GM12878 (cell line): ENCODE measurements around the gene GUCA2A. TPM values are rescaled to one million over a fixed set of nuclear protein-coding genes. Genes with fewer than 3 reads are reported as not detected.

Source experiments
- ATAC-seq: fragments of 200-7000 bp; cut with Tn5 transposase; 3 replicates; pipeline ENCODE4 v1.9.1; 2020; ENCODE audit warnings: mild to moderate bottlenecking, moderate library complexity
- BruUV-seq: library from RNA; stranded (reverse); fragments of 400-500 nt; replicated peaks from 2 replicates; lab custom pipeline; 2021; lab: Mats Ljungman, UMichigan
- CTCF ChIA-PET: fragments of 300-600 bp; sonication (Branson Sonifier 250); formaldehyde crosslinking; extraction: SDS; loops from one replicate; lab custom pipeline; 2021; ENCODE audit warnings: inconsistent platforms; lab: Yijun Ruan, JAX
- POLR2A ChIA-PET: fragments of 350-600 bp; formaldehyde crosslinking; extraction: SDS; loops from one replicate; lab custom pipeline; 2021; ENCODE audit warnings: inconsistent platforms; lab: Charles Lee
- RAD21 ChIA-PET: fragments of 300-600 bp; sonication (Branson Sonifier 250); formaldehyde crosslinking; loops from one replicate; lab custom pipeline; 2023; ENCODE audit warnings: antibody characterized with exemption; ENCODE audit not compliant: unreplicated experiment; lab: Charles Lee
- SMC1A ChIA-PET: fragments of 300-600 bp; sonication (Branson Sonifier 250); formaldehyde crosslinking; loops from one replicate; lab custom pipeline; 2023; ENCODE audit not compliant: unreplicated experiment, uncharacterized antibody; lab: Charles Lee
- DNase-seq: peaks from one replicate; pipeline ENCODE4 v3.0.0-alpha.2; 2011; ENCODE audit warnings: low read depth, low spot score
- FAIRE-seq: peaks from 3 replicates; lab custom pipeline; 2011; peaks lifted over from hg19 to GRCh38; lab: Jason Lieb, UNC
- H2AFZ ChIP-seq: 2 replicates; pipeline ENCODE4 v1.6.0; 2011; ENCODE audit warnings: low read depth, low read length, control low read depth; ENCODE audit not compliant: control insufficient read depth
- H3K27ac ChIP-seq: 2 replicates; pipeline ENCODE4 v1.5.1; 2011; ENCODE audit warnings: control low read depth; ENCODE audit not compliant: control insufficient read depth, insufficient read depth
- H3K27me3 ChIP-seq, 2 experiments: replicated peaks in 1 of 2; 2 replicates each; pipeline versions ENCODE4 v1.6.0 to v1.6.1; 2011; ENCODE audit warnings: low read length in 1 of 2; ENCODE audit not compliant: control insufficient read depth in 2 of 2, insufficient read depth in 2 of 2
- H3K36me3 ChIP-seq, 2 experiments: 2 replicates each; pipeline ENCODE4 v1.5.1; 2011; ENCODE audit warnings: low read length in 1 of 2; ENCODE audit not compliant: control insufficient read depth in 2 of 2, insufficient read depth in 2 of 2
- H3K4me1 ChIP-seq: 2 replicates; pipeline ENCODE4 v1.6.1; 2011; ENCODE audit warnings: mild to moderate bottlenecking, low read length, moderate library complexity, mixed read lengths; ENCODE audit not compliant: control insufficient read depth, insufficient read depth
- H3K4me2 ChIP-seq: 2 replicates; pipeline ENCODE4 v1.6.0; 2011; ENCODE audit warnings: control low read depth; ENCODE audit not compliant: control insufficient read depth, insufficient read depth
- H3K4me3 ChIP-seq: fragments of 200-600 bp; sonication (generic); 2 replicates; pipeline ENCODE4 v1.5.1; 2016
- H3K79me2 ChIP-seq: 2 replicates; pipeline ENCODE4 v1.6.0; 2011; ENCODE audit warnings: low read length; ENCODE audit not compliant: control insufficient read depth, insufficient read depth
- H3K9ac ChIP-seq: 2 replicates; pipeline ENCODE4 v1.8.0; 2011; ENCODE audit warnings: low read length, control low read depth, mixed read lengths; ENCODE audit not compliant: control insufficient read depth, insufficient read depth
- H3K9me3 ChIP-seq: replicated peaks from 3 replicates; pipeline ENCODE4 v1.5.1; 2011; ENCODE audit warnings: mild to moderate bottlenecking, low read length; ENCODE audit not compliant: control insufficient read depth, insufficient read depth
- H4K20me1 ChIP-seq: 2 replicates; pipeline ENCODE4 v1.6.0; 2011; ENCODE audit not compliant: control insufficient read depth, insufficient read depth
- CBFB ChIP-seq: IDR thresholded peaks from 2 replicates; pipeline ENCODE4 v1.6.1; 2016; ENCODE audit warnings: antibody characterized with exemption, low read depth
- HCFC1 ChIP-seq: fragments of 150-350 bp; IDR thresholded peaks from 2 replicates; pipeline ENCODE4 v1.6.1; 2014; ENCODE audit warnings: low read length
- HDAC6 ChIP-seq: fragments of 200-600 bp; sonication (generic); IDR thresholded peaks from one replicate; pipeline ENCODE4 v1.8.0; 2017; ENCODE audit warnings: antibody characterized with exemption; ENCODE audit not compliant: unreplicated experiment
- IRF4 ChIP-seq: IDR thresholded peaks from 2 replicates; pipeline ENCODE4 v1.6.1; 2011; ENCODE audit warnings: low read depth, low read length
- KDM1A ChIP-seq: fragments of 200-600 bp; sonication (generic); IDR thresholded peaks from 2 replicates; pipeline ENCODE4 v1.6.1; 2016; ENCODE audit warnings: borderline replicate concordance
- NBN ChIP-seq: fragments of 450-650 bp; IDR thresholded peaks from 2 replicates; pipeline ENCODE4 v1.6.1; 2016
- NFIC ChIP-seq: IDR thresholded peaks from 2 replicates; pipeline ENCODE4 v1.6.1; 2012; ENCODE audit warnings: low read depth, mild to moderate bottlenecking, inconsistent platforms, low read length, moderate library complexity
- PML ChIP-seq: IDR thresholded peaks from 2 replicates; pipeline ENCODE4 v1.6.1; 2012; ENCODE audit warnings: low read length, inconsistent platforms
- YBX1 ChIP-seq: fragments of 450-650 bp; IDR thresholded peaks from 2 replicates; pipeline ENCODE4 v1.6.1; 2016; ENCODE audit warnings: antibody characterized with exemption
- WGBS: methylation state at CpG from one replicate; pipeline ENCODE4 v1.1.6; 2016; ENCODE audit warnings: low lambda C conversion rate; ENCODE audit not compliant: insufficient replicate concordance, insufficient coverage; ENCODE audit errors: missing lambda C conversion rate; 5-methylcytosine and 5-hydroxymethylcytosine counted together
- in situ Hi-C: fragments of 300-500 bp; cut with MboI; formaldehyde crosslinking; loops from 9 replicates; pipeline ENCODE4 v1.14.3; 2018; ENCODE audit warnings: mixed read lengths
- intact Hi-C: fragments of 100-400 bp; cut with micrococcal nuclease; formaldehyde crosslinking; loops from one replicate; pipeline ENCODE4 v1.14.2; 2022; ENCODE audit not compliant: unreplicated experiment
- polyA plus RNA-seq, 11 experiments: library from polyadenylated mRNA; depleted of rRNA in 4 of 11; unstranded in 6 of 11; stranded (reverse) in 5 of 11; fragments of >200 nt; fragmentation: Nextera tagmentation in 4 of 11; fragmentation: Illumina TruSeq in 1 of 11; extraction: Ambion mirVana in 4 of 11; extraction: Trizol in 1 of 11; gene quantifications; 1 replicate in 1 of 11; 2 replicates in 10 of 11; pipeline versions ENCODE4 v1.2.1 to v1.2.3, GENCODE V29; 2011 to 2016; ENCODE audit warnings: inconsistent platforms in 2 of 11, missing spikeins in 2 of 11, low read depth in 1 of 11
- total RNA-seq, 4 experiments: library from RNA; depleted of rRNA in 3 of 4; stranded (reverse); fragments of >200 nt in 3 of 4; fragmentation: Illumina TruSeq in 1 of 4; extraction: Trizol in 1 of 4; gene quantifications; 2 replicates each; pipeline versions ENCODE4 v1.2.1 to v1.2.3, GENCODE V29; 2013 to 2021
- TF ChIP-seq, protein P1 (sequence below): IDR thresholded peaks from 2 replicates; pipeline ENCODE4 v1.6.1; 2011; ENCODE audit warnings: borderline replicate concordance, low read depth, mild to moderate bottlenecking, moderate library complexity, low read length; ENCODE audit not compliant: insufficient read depth, poor library complexity, severe bottlenecking
- TF ChIP-seq, protein P2 (sequence below): fragments of 450-650 bp; IDR thresholded peaks from 2 replicates; pipeline ENCODE4 v1.6.1; 2017; ENCODE audit warnings: borderline replicate concordance

GUCA2A gene
- total and polyA plus RNA-seq, 10 of the 15 experiments (the other 5 are each of a cell fraction or from before 2014, with no cell fraction given), result not detected

DNA sequence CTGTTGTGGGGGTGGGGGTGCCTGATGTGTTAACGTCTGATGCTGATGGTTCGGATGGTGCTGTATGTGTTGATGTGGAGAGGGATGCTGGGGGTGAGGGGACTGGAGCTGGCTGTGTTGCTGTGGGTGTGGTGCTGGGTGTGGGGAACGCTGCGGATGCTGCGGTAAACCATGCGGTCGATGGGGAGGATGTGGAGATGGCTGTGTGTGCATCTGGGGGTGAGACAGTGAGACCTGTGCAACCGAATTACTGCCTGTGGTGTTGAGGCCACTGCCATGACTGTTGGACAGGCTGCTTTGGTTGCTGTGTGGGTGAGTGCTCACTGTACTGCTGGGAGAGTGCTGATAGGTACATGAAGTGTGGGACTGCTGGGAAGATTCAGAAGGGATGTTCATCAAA lies 26.8 kb upstream of the GUCA2A start (continued):
- TF ChIP-seq, protein P1, sequence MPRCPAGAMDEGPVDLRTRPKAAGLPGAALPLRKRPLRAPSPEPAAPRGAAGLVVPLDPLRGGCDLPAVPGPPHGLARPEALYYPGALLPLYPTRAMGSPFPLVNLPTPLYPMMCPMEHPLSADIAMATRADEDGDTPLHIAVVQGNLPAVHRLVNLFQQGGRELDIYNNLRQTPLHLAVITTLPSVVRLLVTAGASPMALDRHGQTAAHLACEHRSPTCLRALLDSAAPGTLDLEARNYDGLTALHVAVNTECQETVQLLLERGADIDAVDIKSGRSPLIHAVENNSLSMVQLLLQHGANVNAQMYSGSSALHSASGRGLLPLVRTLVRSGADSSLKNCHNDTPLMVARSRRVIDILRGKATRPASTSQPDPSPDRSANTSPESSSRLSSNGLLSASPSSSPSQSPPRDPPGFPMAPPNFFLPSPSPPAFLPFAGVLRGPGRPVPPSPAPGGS, result no peak
- TF ChIP-seq HDAC6 (no peak), KDM1A (no peak), NFIC (no peak), YBX1 (no peak), PML (no peak), CBFB (no peak)
- TF ChIP-seq, protein P2, sequence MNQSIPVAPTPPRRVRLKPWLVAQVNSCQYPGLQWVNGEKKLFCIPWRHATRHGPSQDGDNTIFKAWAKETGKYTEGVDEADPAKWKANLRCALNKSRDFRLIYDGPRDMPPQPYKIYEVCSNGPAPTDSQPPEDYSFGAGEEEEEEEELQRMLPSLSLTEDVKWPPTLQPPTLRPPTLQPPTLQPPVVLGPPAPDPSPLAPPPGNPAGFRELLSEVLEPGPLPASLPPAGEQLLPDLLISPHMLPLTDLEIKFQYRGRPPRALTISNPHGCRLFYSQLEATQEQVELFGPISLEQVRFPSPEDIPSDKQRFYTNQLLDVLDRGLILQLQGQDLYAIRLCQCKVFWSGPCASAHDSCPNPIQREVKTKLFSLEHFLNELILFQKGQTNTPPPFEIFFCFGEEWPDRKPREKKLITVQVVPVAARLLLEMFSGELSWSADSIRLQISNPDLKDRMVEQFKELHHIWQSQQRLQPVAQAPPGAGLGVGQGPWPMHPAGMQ, result no peak

DNA sequence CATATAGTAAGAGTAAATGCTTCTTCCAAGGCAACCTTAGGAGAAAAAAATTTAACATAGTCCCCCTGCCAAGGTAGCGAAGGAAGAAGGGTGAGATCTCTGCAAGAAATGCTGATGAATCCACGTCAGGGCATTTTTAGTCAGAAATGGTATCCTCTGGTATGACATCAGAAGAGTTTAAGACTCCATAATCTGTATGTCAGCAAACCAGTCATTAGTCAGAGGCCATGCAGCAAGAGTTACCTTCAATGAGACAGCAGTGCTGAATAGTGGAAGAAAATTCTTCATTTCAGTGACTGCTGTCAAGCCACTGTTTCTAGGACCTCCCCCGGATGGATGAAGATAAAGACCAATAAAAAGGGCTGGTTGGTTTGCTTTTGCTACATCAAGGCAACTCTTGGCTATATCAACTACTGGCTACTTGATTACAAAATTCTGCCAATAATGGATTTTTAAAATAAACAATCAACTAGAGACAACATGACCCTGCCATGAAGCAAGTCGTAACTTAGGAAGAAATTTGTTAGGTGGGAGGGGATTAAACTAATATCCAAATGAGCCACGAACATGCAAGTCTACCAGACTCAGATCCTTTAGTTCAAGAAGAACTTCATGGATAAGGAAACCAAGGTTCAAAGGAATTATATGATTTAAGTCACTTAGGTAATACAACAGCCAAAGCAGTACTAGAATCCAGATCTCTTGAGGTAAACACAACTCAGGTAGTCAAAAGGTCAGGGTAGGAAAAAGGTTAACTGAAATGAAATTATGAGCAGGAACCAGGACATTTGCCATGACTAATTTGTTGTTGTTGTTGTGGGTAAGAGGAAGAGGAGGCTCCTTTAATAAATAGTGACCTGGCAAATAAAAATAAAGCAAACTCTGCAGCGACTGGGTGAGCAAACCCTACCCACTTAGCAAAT lies 25.6 kb upstream of the GUCA2A start:
- H3K4me3 ChIP-seq, result no peak overlapping the region
- FAIRE-seq, result no peak
- ATAC-seq, result no peak
- intact Hi-C loops (loop anchor here (5.0 kb wide), 1 partner anchor 142 kb away; no protein-coding TSS in a partner anchor), in situ Hi-C loops (no loop called here)
- DNase-seq, result no peak
- H3K27me3 ChIP-seq, result no peaks in the 10 kb centered on the region
- BruUV-seq, result no TSS peak
- ChIA-PET CTCF (interaction anchor here (1.1 kb wide), 1 partner anchor 16 kb away, joined by 3 read pairs; no protein-coding TSS in a partner anchor), SMC1A (no interaction called here), RAD21 (no interaction called here), POLR2A (no interaction called here)
- H3K9ac ChIP-seq, result no peak overlapping the region
- H3K79me2 ChIP-seq, result no peaks in the 10 kb centered on the region
- no peaks in the 10 kb centered on the region for H4K20me1 ChIP-seq
- no peak overlapping the region for H3K4me2 ChIP-seq
- peaks cover 5 to 20% of the 10 kb centered on the region in 2 experiments for H3K36me3 ChIP-seq
- H2AFZ ChIP-seq, result no peak overlapping the region
- H3K4me1 ChIP-seq, result no peaks in the 10 kb centered on the region
- no peaks in the 10 kb centered on the region for H3K9me3 ChIP-seq
- 97% methylated on average over 6 of the region's 6 CpGs for WGBS
- no peak overlapping the region for H3K27ac ChIP-seq
- TF ChIP-seq NBN (no peak), IRF4 (no peak), HCFC1 (no peak)
- TF ChIP-seq, all 136 proteins: peak for 0
